NCI-H2227 treated with DMSO at 0.1 percent for 48 hours (cell line): Measurements from ENCODE around the gene RABL2A.
"Not testable (repeated sequence)": the region's sequence is repeated elsewhere in the genome, so short reads cannot be mapped to it uniquely, and the experiment has no call there.

Experiments used
- DNase-seq: peaks from one replicate; lab custom pipeline; 2025; lab: John Stamatoyannopoulos, UW

Gene RABL2A

GRCh38 chr2:113626616-113627330 is at the start of gene RABL2A:
Gene RABL2A, plus strand, starts transcription at chr2:113627266. Its CDS starts 1,341 bp downstream, at chr2:113628607.
- DNase-seq, result not testable (repeated sequence)

GRCh38 chr2:113578508-113578907 is 48.6 kb upstream of the RABL2A start:
- DNase-seq, result not testable (repeated sequence)

GRCh38 chr2:113582473-113582872 is 44.6 kb upstream of the RABL2A start:
- not testable (repeated sequence) for DNase-seq

GRCh38 chr2:113583521-113584225 is 43.4 kb upstream of the RABL2A start:
- not testable (repeated sequence) for DNase-seq

GRCh38 chr2:113584311-113585092 is 42.6 kb upstream of the RABL2A start:
- DNase-seq, result not testable (repeated sequence)

- not testable (repeated sequence) for DNase-seq
These were observed 39.9 kb upstream of the RABL2A start for GRCh38 chr2:113587201-113587600.

- DNase-seq, result not testable (repeated sequence)
These were observed 37.5 kb upstream of the RABL2A start for GRCh38 chr2:113589591-113589990.

GRCh38 chr2:113591926-113592325 is 35.1 kb upstream of the RABL2A start:
- not testable (repeated sequence) for DNase-seq

- DNase-seq, result not testable (repeated sequence)
These were observed 33.8 kb upstream of the RABL2A start for GRCh38 chr2:113593280-113593679.

GRCh38 chr2:113595725-113596124 is 31.3 kb upstream of the RABL2A start:
- DNase-seq, result not testable (repeated sequence)

- DNase-seq, result not testable (repeated sequence)
These were observed 29.9 kb upstream of the RABL2A start for GRCh38 chr2:113597164-113597563.

- not testable (repeated sequence) for DNase-seq
These were observed 29.5 kb upstream of the RABL2A start for GRCh38 chr2:113597572-113597971.

- not testable (repeated sequence) for DNase-seq
These were observed 28.9 kb upstream of the RABL2A start for GRCh38 chr2:113598180-113598579.

- not testable (repeated sequence) for DNase-seq
These were observed 28.3 kb upstream of the RABL2A start for GRCh38 chr2:113598738-113599137.

GRCh38 chr2:113599208-113599607 is 27.9 kb upstream of the RABL2A start:
- not testable (repeated sequence) for DNase-seq

- DNase-seq, result not testable (repeated sequence)
These were observed 24.9 kb upstream of the RABL2A start for GRCh38 chr2:113602040-113602769.

GRCh38 chr2:113602869-113603466 is 24.1 kb upstream of the RABL2A start:
- DNase-seq, result no peak

- not testable (repeated sequence) for DNase-seq
These were observed 23.5 kb upstream of the RABL2A start for GRCh38 chr2:113603467-113604084.

- DNase-seq, result not testable (repeated sequence)
These were observed 23.0 kb upstream of the RABL2A start for GRCh38 chr2:113604085-113604477.

GRCh38 chr2:113604661-113605060 is 22.4 kb upstream of the RABL2A start:
- not testable (repeated sequence) for DNase-seq

- DNase-seq, result not testable (repeated sequence)
These were observed 21.0 kb upstream of the RABL2A start for GRCh38 chr2:113606036-113606435.
